HEK293 (cell line): ENCODE measurements around the gene MRGPRE.
"Not testable (repeated sequence)": the region's sequence is repeated elsewhere in the genome, so short reads cannot be mapped to it uniquely, and the experiment has no call there.

Source experiments
- CTCF ChIA-PET: fragments of 350-600 bp; formaldehyde crosslinking; extraction: SDS; loops from one replicate; lab custom pipeline; 2021; ENCODE audit warnings: antibody characterized with exemption; lab: Yijun Ruan, JAX
- POLR2A ChIA-PET: fragments of 300-600 bp; formaldehyde crosslinking; extraction: SDS; loops from one replicate; lab custom pipeline; 2020; ENCODE audit warnings: antibody characterized with exemption, inconsistent platforms; lab: Yijun Ruan, JAX
- H3K27ac ChIP-seq: fragments of 200-500 bp; sonication (Bioruptor generic); 2 replicates; pipeline ENCODE4 v1.5.1; 2014; ENCODE audit warnings: low read depth, low read length, control low read depth, inconsistent platforms; ENCODE audit errors: extremely low read depth
- H3K36me3 ChIP-seq, 2 experiments: fragments of 200-500 bp in 1 of 2; sonication (Bioruptor generic) in 1 of 2; 1 replicate in 1 of 2; 2 replicates in 1 of 2; pipeline ENCODE4 v1.5.1; 2014 to 2017; ENCODE audit warnings: inconsistent platforms in 2 of 2, low read length in 2 of 2; ENCODE audit not compliant: control insufficient read depth in 2 of 2, insufficient read depth in 1 of 2
- H3K4me1 ChIP-seq: fragments of 200-500 bp; sonication (Bioruptor generic); 2 replicates; pipeline ENCODE4 v1.5.1; 2014; ENCODE audit warnings: mild to moderate bottlenecking, low read length, inconsistent platforms; ENCODE audit not compliant: control insufficient read depth, insufficient read depth
- H3K4me3 ChIP-seq: 2 replicates; pipeline ENCODE4 v1.5.1; 2011; ENCODE audit warnings: low read depth, mild to moderate bottlenecking, control low read depth, low read length, moderate library complexity
- H3K9me3 ChIP-seq: fragments of 200-500 bp; sonication (Bioruptor generic); 2 replicates; pipeline ENCODE4 v1.5.1; 2014; ENCODE audit warnings: low read depth, low read length, inconsistent platforms; ENCODE audit not compliant: control insufficient read depth, insufficient read depth
- KLF1 ChIP-seq: fragments of 450-650 bp; formaldehyde crosslinking; IDR thresholded peaks from 2 replicates; pipeline ENCODE4 v1.5.1; 2016; ENCODE audit warnings: missing biosample characterization, missing genetic modification characterization
- ZBTB17 ChIP-seq: fragments of 450-650 bp; formaldehyde crosslinking; IDR thresholded peaks from 2 replicates; pipeline ENCODE4 v1.5.1; 2016; ENCODE audit warnings: missing biosample characterization, missing genetic modification characterization
- ZEB2 ChIP-seq: fragments of 450-650 bp; formaldehyde crosslinking; IDR thresholded peaks from 2 replicates; pipeline ENCODE4 v1.5.1; 2016; ENCODE audit warnings: missing biosample characterization, missing genetic modification characterization

MRGPRE gene

DNA sequence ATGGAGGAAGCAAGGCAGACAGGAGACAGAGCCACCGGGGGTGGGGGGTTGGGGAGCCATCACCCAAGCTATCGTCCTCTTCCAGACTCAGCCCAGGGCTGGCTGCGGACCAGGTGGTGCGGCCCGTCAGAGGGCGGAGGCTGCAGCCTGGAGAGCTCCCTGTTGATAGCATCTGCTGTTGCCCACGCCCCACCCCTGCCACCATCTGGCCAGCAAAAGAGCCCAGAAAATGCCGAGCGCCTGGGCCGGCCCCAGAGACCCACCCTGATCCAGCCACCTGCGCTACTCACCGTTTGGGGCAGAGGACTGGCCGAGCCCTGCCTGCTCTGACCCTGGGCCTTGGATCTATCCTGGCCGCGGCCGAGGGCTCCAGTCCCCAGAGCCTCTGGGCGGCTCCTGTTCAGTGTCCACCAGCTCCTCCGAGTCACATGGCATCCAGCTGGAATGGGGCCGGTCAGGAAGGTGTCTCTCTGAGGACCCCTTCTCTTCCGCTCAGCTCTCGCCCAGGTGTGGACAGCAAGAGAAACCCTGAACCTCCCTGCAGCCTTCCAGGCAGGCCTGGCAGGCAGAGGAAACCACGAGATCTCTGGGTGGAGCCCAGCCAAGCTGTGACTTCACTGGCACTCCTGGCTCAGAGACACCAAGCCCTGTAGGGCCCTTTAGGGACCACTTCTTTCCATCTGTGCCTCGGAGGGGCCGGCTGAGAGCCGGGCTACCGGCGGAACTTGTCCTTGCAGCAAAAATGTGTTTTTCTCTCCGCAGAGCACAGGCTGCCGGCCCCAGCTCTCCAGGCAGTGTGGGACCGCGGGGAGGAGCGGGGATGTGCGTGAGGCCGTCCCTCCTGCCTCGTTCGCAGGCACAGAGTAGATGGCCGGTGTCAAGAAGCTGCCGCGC is at the start of gene MRGPRE:
TSS of gene MRGPRE (minus strand) at position 567 of the 894 bp plus-strand sequence. CDS start 3,618 bp downstream, outside the sequence.
- POLR2A ChIA-PET = no interaction called here
- CTCF ChIA-PET = no interaction called here
- Histone ChIP-seq H3K4me3 (no peak within 1 kb of the TSS), H3K9me3 (no peaks in the 10 kb centered on the region), H3K27ac (no peak within 1 kb of the TSS)
- TF ChIP-seq KLF1 (tag by site-specific recombination) (peak; percentile 41; the same call in 1 of the 2 replicates), ZBTB17 (tag by site-specific recombination) (no peak)
- TF ChIP-seq, all 188 proteins: peak for 1
- Histone ChIP-seq H3K36me3 (no peaks in the 10 kb centered on the region), H3K4me1 (no peaks in the 10 kb centered on the region)

DNA sequence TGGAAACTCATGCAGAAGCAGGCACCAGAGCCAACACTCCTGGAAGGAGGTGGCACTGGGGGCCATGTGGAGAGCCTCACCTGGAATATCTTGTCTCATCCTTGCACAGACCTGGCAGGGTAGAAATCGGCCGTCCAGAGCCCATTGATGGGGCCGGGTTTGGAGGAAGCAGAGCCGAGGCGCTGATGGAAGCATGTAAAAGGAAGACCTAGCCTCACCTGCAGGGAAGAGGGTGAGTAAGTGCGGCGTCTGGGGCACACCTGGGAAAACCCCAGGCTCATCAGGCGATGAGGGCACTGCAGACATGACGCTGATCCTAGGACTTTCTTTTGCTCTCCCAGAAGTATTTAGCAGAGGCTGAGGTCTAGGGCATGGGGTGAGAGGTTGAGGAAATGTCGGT is 48.9 kb upstream of the MRGPRE start:
- H3K4me1 ChIP-seq, H3K27ac ChIP-seq, H3K9me3 ChIP-seq, POLR2A ChIA-PET, CTCF ChIA-PET, H3K4me3 ChIP-seq, H3K36me3 ChIP-seq: not testable (repeated sequence)

DNA sequence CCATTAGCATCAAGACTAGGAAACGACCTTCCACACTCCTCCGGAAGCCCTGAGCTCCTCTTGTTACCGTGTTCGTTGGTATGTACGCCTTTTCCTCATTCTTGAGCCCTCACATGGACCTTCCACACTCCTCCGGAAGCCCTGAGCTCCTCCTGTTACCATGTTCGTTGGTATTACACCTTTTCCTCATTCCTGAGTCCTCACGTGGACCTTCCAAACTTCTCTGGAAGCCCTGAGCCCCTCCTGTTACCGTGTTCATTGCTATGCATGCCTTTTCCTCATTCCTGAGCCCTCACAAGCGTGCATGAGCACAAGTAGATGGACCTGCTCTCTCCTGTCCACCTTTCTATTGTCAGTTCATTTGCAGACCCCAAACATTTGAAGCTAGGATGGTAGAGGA is 48.4 kb upstream of the MRGPRE start:
- CTCF ChIA-PET = not testable (repeated sequence)

GRCh38 chr11:3278922-3279321 is 46.7 kb upstream of the MRGPRE start:
- CTCF ChIA-PET, H3K36me3 ChIP-seq, H3K9me3 ChIP-seq, H3K4me1 ChIP-seq, H3K27ac ChIP-seq, POLR2A ChIA-PET, H3K4me3 ChIP-seq: not testable (repeated sequence)

More for the DNA sequence above, 48.4 kb upstream of the MRGPRE start:
- H3K27ac ChIP-seq, H3K36me3 ChIP-seq, POLR2A ChIA-PET, H3K4me3 ChIP-seq, H3K4me1 ChIP-seq, H3K9me3 ChIP-seq: not testable (repeated sequence)

DNA sequence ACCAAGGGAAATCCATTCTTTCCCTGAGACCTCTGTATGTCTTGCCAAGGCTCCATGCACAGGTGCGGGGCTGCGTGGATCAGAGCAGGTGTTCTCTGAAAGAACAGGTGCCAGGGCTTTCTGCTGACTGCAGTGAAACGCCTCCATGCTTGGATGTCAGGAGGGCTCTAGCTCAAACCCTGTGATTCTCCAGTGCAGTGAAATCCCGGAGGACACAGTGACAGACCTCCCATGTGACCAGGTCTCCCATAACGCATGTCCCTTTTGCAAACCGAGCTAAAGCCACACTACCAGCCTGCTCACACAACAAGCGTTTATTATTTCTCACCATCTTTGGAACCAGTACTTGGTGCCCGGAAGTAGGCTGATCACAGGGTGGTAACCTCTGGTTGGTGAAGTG is 41.4 kb upstream of the MRGPRE start:
- H3K4me3 ChIP-seq, H3K27ac ChIP-seq, CTCF ChIA-PET, POLR2A ChIA-PET, H3K4me1 ChIP-seq, H3K36me3 ChIP-seq, H3K9me3 ChIP-seq: not testable (repeated sequence)

GRCh38 chr11:3262548-3262947 is 30.3 kb upstream of the MRGPRE start:
- POLR2A ChIA-PET = not testable (repeated sequence)

GRCh38 chr11:3261831-3262230 is 29.6 kb upstream of the MRGPRE start:
- CTCF ChIA-PET, H3K4me3 ChIP-seq, H3K9me3 ChIP-seq, H3K4me1 ChIP-seq, POLR2A ChIA-PET, H3K27ac ChIP-seq, H3K36me3 ChIP-seq: not testable (repeated sequence)

More at GRCh38 chr11:3262548-3262947, 30.3 kb upstream of the MRGPRE start:
- H3K4me3 ChIP-seq, H3K27ac ChIP-seq, CTCF ChIA-PET, H3K36me3 ChIP-seq, H3K9me3 ChIP-seq, H3K4me1 ChIP-seq: not testable (repeated sequence)

DNA sequence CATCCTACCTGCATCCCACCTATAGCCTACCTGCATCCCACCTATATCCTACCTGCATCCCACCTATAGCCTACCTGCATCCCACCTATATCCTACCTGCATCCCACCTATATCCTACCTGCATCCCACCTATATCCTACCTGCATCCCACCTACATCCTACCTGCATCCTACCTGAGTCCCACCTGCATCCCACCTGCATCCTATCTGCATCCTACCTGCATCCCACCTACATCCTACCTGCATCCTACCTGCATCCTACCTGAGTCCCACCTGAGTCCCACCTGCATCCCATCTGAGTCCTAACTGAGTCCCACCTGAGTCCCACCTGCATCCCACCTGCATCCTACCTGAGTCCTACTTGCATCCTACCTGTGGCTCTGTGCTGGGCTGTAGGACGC is 25.3 kb upstream of the MRGPRE start:
- peak; percentile 100 for TF ChIP-seq ZEB2 (tag by site-specific recombination)
- H3K9me3 ChIP-seq, H3K4me1 ChIP-seq, H3K4me3 ChIP-seq, CTCF ChIA-PET, POLR2A ChIA-PET, H3K36me3 ChIP-seq, H3K27ac ChIP-seq: not testable (repeated sequence)

- H3K4me3 ChIP-seq, H3K27ac ChIP-seq, H3K4me1 ChIP-seq, POLR2A ChIA-PET, H3K36me3 ChIP-seq, H3K9me3 ChIP-seq, CTCF ChIA-PET: not testable (repeated sequence)
These were observed 23.0 kb upstream of the MRGPRE start for GRCh38 chr11:3255241-3255640.

GRCh38 chr11:3254773-3255172 is 22.6 kb upstream of the MRGPRE start:
- POLR2A ChIA-PET, H3K9me3 ChIP-seq, CTCF ChIA-PET, H3K4me1 ChIP-seq, H3K27ac ChIP-seq, H3K36me3 ChIP-seq, H3K4me3 ChIP-seq: not testable (repeated sequence)
